SK-N-SH (cell line): Measurements from ENCODE around the gene TEX19. TPM values are rescaled to one million over a fixed set of nuclear protein-coding genes. Genes with fewer than 3 reads are reported as not detected.

ENCODE experiments used
- CTCF ChIA-PET: fragments of 300-600, 350-600 bp; formaldehyde crosslinking; extraction: SDS; loops from one replicate; lab custom pipeline; 2021; lab: Yijun Ruan, JAX
- POLR2A ChIA-PET: fragments of 350-600 bp; sonication (Branson Sonifier 250); formaldehyde crosslinking; extraction: SDS; loops from one replicate; lab custom pipeline; 2020; ENCODE audit warnings: antibody characterized with exemption, inconsistent platforms; lab: Yijun Ruan, JAX
- DNase-seq: peaks from one replicate; pipeline ENCODE4 v3.0.0; 2012
- H2AFZ ChIP-seq: fragments of 200-600 bp; sonication (generic); 2 replicates; pipeline ENCODE4 v1.8.1; 2016; ENCODE audit warnings: antibody characterized with exemption, mild to moderate bottlenecking, low read depth
- H3F3A ChIP-seq: fragments of 200-600 bp; sonication (generic); replicated peaks from 2 replicates; pipeline ENCODE3; 2016; ENCODE audit warnings: antibody characterized with exemption, mild to moderate bottlenecking; ENCODE audit not compliant: insufficient read depth
- H3K27ac ChIP-seq, 2 experiments: fragments of 200-500 bp in 1 of 2; fragments of 200-600 bp in 1 of 2; sonication (Bioruptor generic) in 1 of 2; sonication (generic), shearing (Covaris generic) in 1 of 2; 2 replicates each; pipeline versions ENCODE4 v1.5.1 to v1.6.1; 2014 to 2016; ENCODE audit warnings: low read depth in 2 of 2, inconsistent platforms in 1 of 2, low read length in 1 of 2, mild to moderate bottlenecking in 1 of 2, mixed read lengths in 1 of 2
- H3K27me3 ChIP-seq: fragments of 200-600 bp; sonication (generic), shearing (Covaris generic); 2 replicates; pipeline ENCODE4 v1.6.1; 2016; ENCODE audit warnings: mixed run types; ENCODE audit not compliant: insufficient read depth
- H3K36me3 ChIP-seq, 2 experiments: fragments of 200-500 bp in 1 of 2; fragments of 200-600 bp in 1 of 2; sonication (Bioruptor generic) in 1 of 2; sonication (generic) in 1 of 2; replicated peaks in 1 of 2; 2 replicates each; pipeline versions ENCODE3 to v1.5.1; 2014 to 2016; ENCODE audit warnings: low read length in 1 of 2, mild to moderate bottlenecking in 1 of 2; ENCODE audit not compliant: insufficient read depth in 2 of 2, control insufficient read depth in 1 of 2
- H3K4me1 ChIP-seq, 2 experiments: fragments of 200-500 bp in 1 of 2; fragments of 200-600 bp in 1 of 2; sonication (Bioruptor generic) in 1 of 2; sonication (generic), shearing (Covaris generic) in 1 of 2; 2 replicates each; pipeline versions ENCODE4 v1.5.1 to v1.6.1; 2014 to 2016; ENCODE audit warnings: low read depth in 1 of 2, low read length in 1 of 2, mixed run types in 1 of 2; ENCODE audit not compliant: insufficient read depth in 2 of 2, control insufficient read depth in 1 of 2
- H3K4me2 ChIP-seq: fragments of 200-600 bp; sonication (generic), shearing (Covaris generic); 2 replicates; pipeline ENCODE4 v1.6.1; 2017; ENCODE audit warnings: mixed run types
- H3K4me3 ChIP-seq, 2 experiments: fragments of 200-500 bp in 1 of 2; fragments of 200-600 bp in 1 of 2; sonication (Bioruptor generic) in 1 of 2; sonication (generic), shearing (Covaris generic) in 1 of 2; 2 replicates each; pipeline versions ENCODE4 v1.5.1 to v1.8.1; 2014 to 2016; ENCODE audit warnings: low read depth in 2 of 2, inconsistent platforms in 1 of 2, low read length in 1 of 2, mild to moderate bottlenecking in 1 of 2, mixed read lengths in 1 of 2, moderate library complexity in 1 of 2
- H3K79me2 ChIP-seq: fragments of 200-600 bp; sonication (generic); 2 replicates; pipeline ENCODE4 v1.8.1; 2017; ENCODE audit warnings: mild to moderate bottlenecking; ENCODE audit not compliant: insufficient read depth
- H3K9ac ChIP-seq: fragments of 200-600 bp; sonication (generic); 2 replicates; pipeline ENCODE4 v1.6.1; 2017; ENCODE audit warnings: mixed run types
- H3K9me2 ChIP-seq: fragments of 200-600 bp; sonication (generic); 2 replicates; pipeline ENCODE4 v1.6.1; 2017; ENCODE audit warnings: mixed run types
- H3K9me3 ChIP-seq: fragments of 200-600 bp; sonication (generic); 2 replicates; pipeline ENCODE4 v1.6.1; 2017; ENCODE audit warnings: mixed run types, mild to moderate bottlenecking, moderate library complexity
- H4K20me1 ChIP-seq: fragments of 200-600 bp; sonication (generic); 2 replicates; pipeline ENCODE4 v1.6.1; 2017; ENCODE audit warnings: mild to moderate bottlenecking, mixed run types; ENCODE audit not compliant: insufficient read depth
- ELF1 ChIP-seq: IDR thresholded peaks from 2 replicates; pipeline ENCODE4 v1.4.0; 2012
- EP300 ChIP-seq, 2 experiments: IDR thresholded peaks; 2 replicates each; pipeline versions ENCODE4 v1.4.0 to v1.6.1; 2012; ENCODE audit warnings: borderline replicate concordance in 1 of 2, low read depth in 1 of 2, low read length in 1 of 2
- EZH2phosphoT487 ChIP-seq: fragments of 200-600 bp; sonication (generic); IDR thresholded peaks from 2 replicates; pipeline ENCODE4 v1.6.1; 2017; ENCODE audit warnings: low read depth, mixed run types, mild to moderate bottlenecking, antibody characterized with exemption, moderate library complexity, borderline replicate concordance
- FOSL2 ChIP-seq: IDR thresholded peaks from 2 replicates; pipeline ENCODE4 v1.4.0; 2012; ENCODE audit warnings: low read depth, mild to moderate bottlenecking, moderate library complexity, borderline replicate concordance
- GABPA ChIP-seq: IDR thresholded peaks from 2 replicates; pipeline ENCODE4 v1.4.0; 2012; ENCODE audit warnings: low read depth, mild to moderate bottlenecking
- NRF1 ChIP-seq: IDR thresholded peaks from 2 replicates; pipeline ENCODE4 v1.6.1; 2012; ENCODE audit warnings: low read depth, mild to moderate bottlenecking, low read length
- RFX5 ChIP-seq: IDR thresholded peaks from 2 replicates; pipeline ENCODE4 v1.6.1; 2012; ENCODE audit warnings: mild to moderate bottlenecking, improper control_type of control experiment, low read length
- RXRA ChIP-seq: IDR thresholded peaks from 2 replicates; pipeline ENCODE4 v1.4.0; 2012; ENCODE audit warnings: low read depth, mild to moderate bottlenecking, borderline replicate concordance
- SMC3 ChIP-seq: IDR thresholded peaks from 2 replicates; pipeline ENCODE4 v1.6.1; 2012; ENCODE audit warnings: low read depth, low read length, improper control_type of control experiment
- TAF1 ChIP-seq: IDR thresholded peaks from 2 replicates; pipeline ENCODE4 v1.6.1; 2012; ENCODE audit warnings: low read depth, mild to moderate bottlenecking, low read length, moderate library complexity, borderline replicate concordance
- TEAD4 ChIP-seq: IDR thresholded peaks from 2 replicates; pipeline ENCODE4 v1.4.0; 2012; ENCODE audit warnings: mild to moderate bottlenecking, borderline replicate concordance; ENCODE audit not compliant: insufficient read depth
- YY1 ChIP-seq: IDR thresholded peaks from 2 replicates; pipeline ENCODE4 v1.4.0; 2012; ENCODE audit warnings: low read depth, mild to moderate bottlenecking
- WGBS: methylation state at CpG from one replicate; pipeline ENCODE4 v1.1.6; 2017; ENCODE audit warnings: low lambda C conversion rate; 5-methylcytosine and 5-hydroxymethylcytosine counted together
- polyA plus RNA-seq, 3 experiments: library from polyadenylated mRNA; depleted of rRNA; stranded (reverse); fragments of >200 nt; gene quantifications; 2 replicates each; pipeline ENCODE4 v1.2.3, GENCODE V29; 2012
- TF ChIP-seq, protein P1 (sequence below): fragments of 150-350 bp; IDR thresholded peaks from 2 replicates; pipeline ENCODE4 v1.6.1; 2016; ENCODE audit warnings: mild to moderate bottlenecking, low read depth, low read length
- TF ChIP-seq, protein P2 (sequence below): IDR thresholded peaks from 2 replicates; pipeline ENCODE4 v1.4.0; 2012; ENCODE audit warnings: low read depth, borderline replicate concordance
- TF ChIP-seq, protein P3 (sequence below): fragments of 200-600 bp; sonication (generic); IDR thresholded peaks from 2 replicates; pipeline ENCODE4 v1.6.1; 2017; ENCODE audit warnings: antibody characterized with exemption, mild to moderate bottlenecking, moderate library complexity
- TF ChIP-seq, protein P4 (sequence below): IDR thresholded peaks from 2 replicates; pipeline ENCODE4 v1.6.1; 2012; ENCODE audit warnings: mild to moderate bottlenecking, low read depth, low read length, moderate library complexity

The TEX19 gene
- polyA plus RNA-seq, 1 of the 3 experiments (the other 2 are of a cell fraction), result 0.10 TPM

DNA sequence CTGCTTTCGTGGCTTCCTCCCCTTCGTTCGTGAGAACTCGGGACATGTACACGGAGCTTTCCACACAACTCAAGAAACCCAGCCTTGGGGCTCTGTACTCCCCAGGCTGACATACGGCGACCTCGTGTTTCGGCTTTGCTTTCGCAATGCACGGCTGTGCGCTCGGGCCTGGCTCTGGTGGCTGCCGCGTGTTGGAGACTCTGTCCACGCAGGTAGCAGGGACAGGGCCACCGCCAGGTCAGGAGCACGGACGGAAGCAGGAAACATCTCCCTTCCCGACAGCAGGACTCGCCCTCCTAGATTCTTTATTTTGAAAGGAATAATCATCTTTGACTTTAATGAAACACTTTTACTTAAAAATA is 29.9 kb downstream of the TEX19 start:
- CTCF ChIA-PET, result interaction anchor here (0.9 to 1.9 kb wide), 2 partner anchors 10 to 30 kb away, joined by 4 to 6 read pairs; no protein-coding TSS in a partner anchor
- Histone ChIP-seq H3K4me3 (no peak overlapping the region), H3K4me2 (no peak overlapping the region), H2AFZ (no peak overlapping the region), H4K20me1 (peaks cover 8% of the 10 kb centered on the region; the same call in 1 of the 2 replicates), H3K79me2 (no peaks in the 10 kb centered on the region), H3F3A (peaks cover 4% of the 10 kb centered on the region)
- DNase-seq, result no peak
- no peak for TF ChIP-seq YY1
- no peak for TF ChIP-seq RFX5
- no peak for TF ChIP-seq ELF1
- no peak for TF ChIP-seq TEAD4
- TF ChIP-seq, protein P1, sequence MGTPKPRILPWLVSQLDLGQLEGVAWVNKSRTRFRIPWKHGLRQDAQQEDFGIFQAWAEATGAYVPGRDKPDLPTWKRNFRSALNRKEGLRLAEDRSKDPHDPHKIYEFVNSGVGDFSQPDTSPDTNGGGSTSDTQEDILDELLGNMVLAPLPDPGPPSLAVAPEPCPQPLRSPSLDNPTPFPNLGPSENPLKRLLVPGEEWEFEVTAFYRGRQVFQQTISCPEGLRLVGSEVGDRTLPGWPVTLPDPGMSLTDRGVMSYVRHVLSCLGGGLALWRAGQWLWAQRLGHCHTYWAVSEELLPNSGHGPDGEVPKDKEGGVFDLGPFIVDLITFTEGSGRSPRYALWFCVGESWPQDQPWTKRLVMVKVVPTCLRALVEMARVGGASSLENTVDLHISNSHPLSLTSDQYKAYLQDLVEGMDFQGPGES, result no peak
- TF ChIP-seq, protein P2, sequence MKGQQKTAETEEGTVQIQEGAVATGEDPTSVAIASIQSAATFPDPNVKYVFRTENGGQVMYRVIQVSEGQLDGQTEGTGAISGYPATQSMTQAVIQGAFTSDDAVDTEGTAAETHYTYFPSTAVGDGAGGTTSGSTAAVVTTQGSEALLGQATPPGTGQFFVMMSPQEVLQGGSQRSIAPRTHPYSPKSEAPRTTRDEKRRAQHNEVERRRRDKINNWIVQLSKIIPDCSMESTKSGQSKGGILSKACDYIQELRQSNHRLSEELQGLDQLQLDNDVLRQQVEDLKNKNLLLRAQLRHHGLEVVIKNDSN, result no peak
- TF ChIP-seq NRF1, result no peak
- no peak for TF ChIP-seq TAF1
- TF ChIP-seq, all 33 proteins: peak for 0
- H3K9me3 ChIP-seq, result no peaks in the 10 kb centered on the region
- no peak overlapping the region for H3K9ac ChIP-seq
- H3K27me3 ChIP-seq, result no peaks in the 10 kb centered on the region
- H3K9me2 ChIP-seq, result no peaks in the 10 kb centered on the region
- H3K4me1 ChIP-seq, result peaks cover 6 to 43% of the 10 kb centered on the region in 2 experiments; a peak in 2 of 4 replicates
- H3K36me3 ChIP-seq, result peaks cover 0 to 2% of the 10 kb centered on the region in 2 experiments
- no peak overlapping the region for H3K27ac ChIP-seq
- 89% methylated on average over 21 of the region's 21 CpGs for WGBS
- POLR2A ChIA-PET, result no interaction called here

DNA sequence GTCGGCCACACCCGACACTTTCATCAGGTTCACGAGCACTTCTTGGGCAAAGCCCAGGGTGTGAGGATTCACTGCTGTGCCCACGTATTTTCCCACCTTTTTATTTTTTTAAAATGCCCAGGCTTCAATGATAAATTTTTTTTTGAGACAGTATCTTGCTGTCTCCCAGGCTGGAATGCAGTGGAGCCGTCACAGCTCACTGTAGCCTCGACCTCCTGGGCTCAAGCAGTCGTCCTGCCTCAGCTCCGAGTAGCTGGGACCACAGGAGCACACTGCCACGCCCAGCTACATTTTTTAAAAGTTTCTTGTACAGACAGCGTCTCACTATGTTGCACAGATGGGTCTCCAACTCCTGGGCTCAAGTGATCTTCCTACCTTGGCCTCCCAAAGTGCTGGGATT is 30.3 kb downstream of the TEX19 start:
- H3K9ac ChIP-seq, result no peak overlapping the region
- H3K36me3 ChIP-seq, result peaks cover 0 to 2% of the 10 kb centered on the region in 2 experiments
- no peaks in the 10 kb centered on the region for H3K79me2 ChIP-seq
- H3K4me1 ChIP-seq, result peaks cover 6 to 38% of the 10 kb centered on the region in 2 experiments; a peak in 2 of 4 replicates
- H3K27me3 ChIP-seq, result no peaks in the 10 kb centered on the region
- H3F3A ChIP-seq, result peaks cover 4% of the 10 kb centered on the region
- H3K9me2 ChIP-seq, result no peaks in the 10 kb centered on the region
- H3K4me3 ChIP-seq, result no peak overlapping the region
- no peak overlapping the region for H3K27ac ChIP-seq
- H3K4me2 ChIP-seq, result no peak overlapping the region
- CTCF ChIA-PET, result no interaction called here
- 89% methylated on average over 10 of the region's 10 CpGs for WGBS
- POLR2A ChIA-PET, result no interaction called here
- H4K20me1 ChIP-seq, result peaks cover 8% of the 10 kb centered on the region; the same call in 1 of the 2 replicates
- DNase-seq, result no peak
- no peaks in the 10 kb centered on the region for H3K9me3 ChIP-seq
- no peak overlapping the region for H2AFZ ChIP-seq
- TF ChIP-seq TEAD4 (no peak), ELF1 (no peak), RXRA (no peak), EZH2phosphoT487 (no peak), TAF1 (no peak), GABPA (no peak), FOSL2 (no peak), SMC3 (no peak), EP300 (IDR thresholded peaks at IDR 0.05; ENCODE audit: borderline replicate concordance in 1 of 2, low read depth in 1 of 2, low read length in 1 of 2) (no peak)
- TF ChIP-seq, protein P3, sequence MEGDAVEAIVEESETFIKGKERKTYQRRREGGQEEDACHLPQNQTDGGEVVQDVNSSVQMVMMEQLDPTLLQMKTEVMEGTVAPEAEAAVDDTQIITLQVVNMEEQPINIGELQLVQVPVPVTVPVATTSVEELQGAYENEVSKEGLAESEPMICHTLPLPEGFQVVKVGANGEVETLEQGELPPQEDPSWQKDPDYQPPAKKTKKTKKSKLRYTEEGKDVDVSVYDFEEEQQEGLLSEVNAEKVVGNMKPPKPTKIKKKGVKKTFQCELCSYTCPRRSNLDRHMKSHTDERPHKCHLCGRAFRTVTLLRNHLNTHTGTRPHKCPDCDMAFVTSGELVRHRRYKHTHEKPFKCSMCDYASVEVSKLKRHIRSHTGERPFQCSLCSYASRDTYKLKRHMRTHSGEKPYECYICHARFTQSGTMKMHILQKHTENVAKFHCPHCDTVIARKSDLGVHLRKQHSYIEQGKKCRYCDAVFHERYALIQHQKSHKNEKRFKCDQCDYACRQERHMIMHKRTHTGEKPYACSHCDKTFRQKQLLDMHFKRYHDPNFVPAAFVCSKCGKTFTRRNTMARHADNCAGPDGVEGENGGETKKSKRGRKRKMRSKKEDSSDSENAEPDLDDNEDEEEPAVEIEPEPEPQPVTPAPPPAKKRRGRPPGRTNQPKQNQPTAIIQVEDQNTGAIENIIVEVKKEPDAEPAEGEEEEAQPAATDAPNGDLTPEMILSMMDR, result no peak
- TF ChIP-seq, protein P1, result no peak
- TF ChIP-seq, protein P4, sequence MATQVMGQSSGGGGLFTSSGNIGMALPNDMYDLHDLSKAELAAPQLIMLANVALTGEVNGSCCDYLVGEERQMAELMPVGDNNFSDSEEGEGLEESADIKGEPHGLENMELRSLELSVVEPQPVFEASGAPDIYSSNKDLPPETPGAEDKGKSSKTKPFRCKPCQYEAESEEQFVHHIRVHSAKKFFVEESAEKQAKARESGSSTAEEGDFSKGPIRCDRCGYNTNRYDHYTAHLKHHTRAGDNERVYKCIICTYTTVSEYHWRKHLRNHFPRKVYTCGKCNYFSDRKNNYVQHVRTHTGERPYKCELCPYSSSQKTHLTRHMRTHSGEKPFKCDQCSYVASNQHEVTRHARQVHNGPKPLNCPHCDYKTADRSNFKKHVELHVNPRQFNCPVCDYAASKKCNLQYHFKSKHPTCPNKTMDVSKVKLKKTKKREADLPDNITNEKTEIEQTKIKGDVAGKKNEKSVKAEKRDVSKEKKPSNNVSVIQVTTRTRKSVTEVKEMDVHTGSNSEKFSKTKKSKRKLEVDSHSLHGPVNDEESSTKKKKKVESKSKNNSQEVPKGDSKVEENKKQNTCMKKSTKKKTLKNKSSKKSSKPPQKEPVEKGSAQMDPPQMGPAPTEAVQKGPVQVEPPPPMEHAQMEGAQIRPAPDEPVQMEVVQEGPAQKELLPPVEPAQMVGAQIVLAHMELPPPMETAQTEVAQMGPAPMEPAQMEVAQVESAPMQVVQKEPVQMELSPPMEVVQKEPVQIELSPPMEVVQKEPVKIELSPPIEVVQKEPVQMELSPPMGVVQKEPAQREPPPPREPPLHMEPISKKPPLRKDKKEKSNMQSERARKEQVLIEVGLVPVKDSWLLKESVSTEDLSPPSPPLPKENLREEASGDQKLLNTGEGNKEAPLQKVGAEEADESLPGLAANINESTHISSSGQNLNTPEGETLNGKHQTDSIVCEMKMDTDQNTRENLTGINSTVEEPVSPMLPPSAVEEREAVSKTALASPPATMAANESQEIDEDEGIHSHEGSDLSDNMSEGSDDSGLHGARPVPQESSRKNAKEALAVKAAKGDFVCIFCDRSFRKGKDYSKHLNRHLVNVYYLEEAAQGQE, result no peak
- TF ChIP-seq, protein P2, result no peak
